GM12878 (cell line): ENCODE data around the gene PCED1B. TPM values are rescaled to one million over a fixed set of nuclear protein-coding genes. Genes with fewer than 3 reads are reported as not detected.

Experiments used
- CHD2 ChIP-seq: IDR thresholded peaks from 2 replicates; pipeline ENCODE4 v1.6.1; 2011; ENCODE audit warnings: low read depth, low read length, improper control_type of control experiment, borderline replicate concordance
- NR2C2 ChIP-seq: IDR thresholded peaks from 2 replicates; pipeline ENCODE4 v1.6.1; 2011; ENCODE audit warnings: borderline replicate concordance, low read depth; ENCODE audit not compliant: control insufficient read depth, insufficient read length
- polyA plus RNA-seq, 11 experiments: library from polyadenylated mRNA; depleted of rRNA in 4 of 11; unstranded in 6 of 11; stranded (reverse) in 5 of 11; fragments of >200 nt; fragmentation: Nextera tagmentation in 4 of 11; fragmentation: Illumina TruSeq in 1 of 11; extraction: Ambion mirVana in 4 of 11; extraction: Trizol in 1 of 11; gene quantifications; 1 replicate in 1 of 11; 2 replicates in 10 of 11; pipeline versions ENCODE4 v1.2.1 to v1.2.3, GENCODE V29; 2011 to 2016; ENCODE audit warnings: inconsistent platforms in 2 of 11, missing spikeins in 2 of 11, low read depth in 1 of 11
- total RNA-seq, 4 experiments: library from RNA; depleted of rRNA in 3 of 4; stranded (reverse); fragments of >200 nt in 3 of 4; fragmentation: Illumina TruSeq in 1 of 4; extraction: Trizol in 1 of 4; gene quantifications; 2 replicates each; pipeline versions ENCODE4 v1.2.1 to v1.2.3, GENCODE V29; 2013 to 2021
- TF ChIP-seq, protein P1 (sequence below): IDR thresholded peaks from 2 replicates; pipeline ENCODE4 v1.6.1; 2012; ENCODE audit warnings: mild to moderate bottlenecking, low read depth, low read length
- TF ChIP-seq, protein P2 (sequence below): IDR thresholded peaks from 2 replicates; pipeline ENCODE4 v1.6.1; 2012; ENCODE audit warnings: improper control_type of control experiment, low read depth, low read length; ENCODE audit not compliant: insufficient replicate concordance

PCED1B gene
- total and polyA plus RNA-seq, 10 of the 15 experiments (the other 5 are each of a cell fraction or from before 2014, with no cell fraction given): 0.80 to 8.8 (median 3.0) TPM

GRCh38 chr12:47184229-47184628 lies 104.8 kb downstream of the PCED1B start (continued):
- TF ChIP-seq NR2C2: no peak
- TF ChIP-seq CHD2: no peak
- TF ChIP-seq, protein P1, sequence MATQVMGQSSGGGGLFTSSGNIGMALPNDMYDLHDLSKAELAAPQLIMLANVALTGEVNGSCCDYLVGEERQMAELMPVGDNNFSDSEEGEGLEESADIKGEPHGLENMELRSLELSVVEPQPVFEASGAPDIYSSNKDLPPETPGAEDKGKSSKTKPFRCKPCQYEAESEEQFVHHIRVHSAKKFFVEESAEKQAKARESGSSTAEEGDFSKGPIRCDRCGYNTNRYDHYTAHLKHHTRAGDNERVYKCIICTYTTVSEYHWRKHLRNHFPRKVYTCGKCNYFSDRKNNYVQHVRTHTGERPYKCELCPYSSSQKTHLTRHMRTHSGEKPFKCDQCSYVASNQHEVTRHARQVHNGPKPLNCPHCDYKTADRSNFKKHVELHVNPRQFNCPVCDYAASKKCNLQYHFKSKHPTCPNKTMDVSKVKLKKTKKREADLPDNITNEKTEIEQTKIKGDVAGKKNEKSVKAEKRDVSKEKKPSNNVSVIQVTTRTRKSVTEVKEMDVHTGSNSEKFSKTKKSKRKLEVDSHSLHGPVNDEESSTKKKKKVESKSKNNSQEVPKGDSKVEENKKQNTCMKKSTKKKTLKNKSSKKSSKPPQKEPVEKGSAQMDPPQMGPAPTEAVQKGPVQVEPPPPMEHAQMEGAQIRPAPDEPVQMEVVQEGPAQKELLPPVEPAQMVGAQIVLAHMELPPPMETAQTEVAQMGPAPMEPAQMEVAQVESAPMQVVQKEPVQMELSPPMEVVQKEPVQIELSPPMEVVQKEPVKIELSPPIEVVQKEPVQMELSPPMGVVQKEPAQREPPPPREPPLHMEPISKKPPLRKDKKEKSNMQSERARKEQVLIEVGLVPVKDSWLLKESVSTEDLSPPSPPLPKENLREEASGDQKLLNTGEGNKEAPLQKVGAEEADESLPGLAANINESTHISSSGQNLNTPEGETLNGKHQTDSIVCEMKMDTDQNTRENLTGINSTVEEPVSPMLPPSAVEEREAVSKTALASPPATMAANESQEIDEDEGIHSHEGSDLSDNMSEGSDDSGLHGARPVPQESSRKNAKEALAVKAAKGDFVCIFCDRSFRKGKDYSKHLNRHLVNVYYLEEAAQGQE: no peak
- TF ChIP-seq, protein P2, sequence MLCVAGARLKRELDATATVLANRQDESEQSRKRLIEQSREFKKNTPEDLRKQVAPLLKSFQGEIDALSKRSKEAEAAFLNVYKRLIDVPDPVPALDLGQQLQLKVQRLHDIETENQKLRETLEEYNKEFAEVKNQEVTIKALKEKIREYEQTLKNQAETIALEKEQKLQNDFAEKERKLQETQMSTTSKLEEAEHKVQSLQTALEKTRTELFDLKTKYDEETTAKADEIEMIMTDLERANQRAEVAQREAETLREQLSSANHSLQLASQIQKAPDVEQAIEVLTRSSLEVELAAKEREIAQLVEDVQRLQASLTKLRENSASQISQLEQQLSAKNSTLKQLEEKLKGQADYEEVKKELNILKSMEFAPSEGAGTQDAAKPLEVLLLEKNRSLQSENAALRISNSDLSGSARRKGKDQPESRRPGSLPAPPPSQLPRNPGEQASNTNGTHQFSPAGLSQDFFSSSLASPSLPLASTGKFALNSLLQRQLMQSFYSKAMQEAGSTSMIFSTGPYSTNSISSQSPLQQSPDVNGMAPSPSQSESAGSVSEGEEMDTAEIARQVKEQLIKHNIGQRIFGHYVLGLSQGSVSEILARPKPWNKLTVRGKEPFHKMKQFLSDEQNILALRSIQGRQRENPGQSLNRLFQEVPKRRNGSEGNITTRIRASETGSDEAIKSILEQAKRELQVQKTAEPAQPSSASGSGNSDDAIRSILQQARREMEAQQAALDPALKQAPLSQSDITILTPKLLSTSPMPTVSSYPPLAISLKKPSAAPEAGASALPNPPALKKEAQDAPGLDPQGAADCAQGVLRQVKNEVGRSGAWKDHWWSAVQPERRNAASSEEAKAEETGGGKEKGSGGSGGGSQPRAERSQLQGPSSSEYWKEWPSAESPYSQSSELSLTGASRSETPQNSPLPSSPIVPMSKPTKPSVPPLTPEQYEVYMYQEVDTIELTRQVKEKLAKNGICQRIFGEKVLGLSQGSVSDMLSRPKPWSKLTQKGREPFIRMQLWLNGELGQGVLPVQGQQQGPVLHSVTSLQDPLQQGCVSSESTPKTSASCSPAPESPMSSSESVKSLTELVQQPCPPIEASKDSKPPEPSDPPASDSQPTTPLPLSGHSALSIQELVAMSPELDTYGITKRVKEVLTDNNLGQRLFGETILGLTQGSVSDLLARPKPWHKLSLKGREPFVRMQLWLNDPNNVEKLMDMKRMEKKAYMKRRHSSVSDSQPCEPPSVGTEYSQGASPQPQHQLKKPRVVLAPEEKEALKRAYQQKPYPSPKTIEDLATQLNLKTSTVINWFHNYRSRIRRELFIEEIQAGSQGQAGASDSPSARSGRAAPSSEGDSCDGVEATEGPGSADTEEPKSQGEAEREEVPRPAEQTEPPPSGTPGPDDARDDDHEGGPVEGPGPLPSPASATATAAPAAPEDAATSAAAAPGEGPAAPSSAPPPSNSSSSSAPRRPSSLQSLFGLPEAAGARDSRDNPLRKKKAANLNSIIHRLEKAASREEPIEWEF: no peak
